Middle frontal gyrus (tissue), 1 donor: ENCODE data around the gene RBM33.

Experiments used
- DNase-seq: peaks from one replicate; pipeline ENCODE4 v3.0.0-alpha.2; 2015; ENCODE audit warnings: low spot score; ENCODE audit errors: extremely low spot score

RBM33 gene

GRCh38 chr7:155766386-155766785 lies 121.9 kb downstream of the RBM33 start:
- no peak for DNase-seq

DNA sequence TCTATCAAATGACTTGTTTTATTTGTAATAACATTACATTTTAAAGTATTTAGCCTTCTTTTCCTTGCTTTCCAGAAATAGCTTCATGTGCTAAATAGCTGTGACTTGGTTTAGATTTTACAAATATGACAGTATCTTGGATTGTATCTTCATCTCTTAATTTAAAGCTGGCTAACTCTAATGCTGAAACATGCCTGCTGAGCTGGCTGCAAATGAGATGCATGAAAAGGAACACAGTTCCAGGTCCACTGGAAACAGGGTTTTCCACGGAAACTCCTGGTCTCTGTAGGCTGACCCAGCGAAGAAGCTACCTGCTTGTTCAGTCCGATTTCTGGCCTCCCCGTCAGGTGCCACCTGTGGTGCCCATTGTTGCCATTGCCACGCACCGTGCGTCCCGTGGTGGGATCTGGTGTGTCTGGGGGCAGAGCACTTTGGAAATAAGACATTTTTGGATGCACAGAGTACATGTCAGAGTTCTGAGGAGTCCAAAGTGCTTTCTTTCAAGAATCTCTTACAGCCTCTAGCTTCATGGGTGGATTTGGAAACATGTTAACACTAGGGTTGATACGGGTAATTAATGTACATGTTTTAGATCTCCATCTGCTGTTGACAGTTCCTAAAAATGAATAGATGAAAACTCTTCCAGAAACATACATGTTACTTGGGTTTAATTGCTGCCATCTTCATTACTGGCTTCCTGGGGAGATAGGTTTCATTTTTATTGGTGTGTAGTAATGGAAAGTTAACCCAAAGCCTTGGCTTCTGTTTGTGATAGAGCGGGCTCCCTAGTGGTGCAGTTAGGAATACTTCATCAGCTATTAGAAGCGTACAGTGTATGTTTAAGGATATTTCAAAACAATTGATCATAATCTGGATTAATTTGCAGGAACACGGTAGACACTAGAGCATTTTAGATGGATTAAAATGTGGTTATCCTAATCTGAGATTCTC lies 122.8 kb downstream of the RBM33 start:
- DNase-seq, result no peak

DNA sequence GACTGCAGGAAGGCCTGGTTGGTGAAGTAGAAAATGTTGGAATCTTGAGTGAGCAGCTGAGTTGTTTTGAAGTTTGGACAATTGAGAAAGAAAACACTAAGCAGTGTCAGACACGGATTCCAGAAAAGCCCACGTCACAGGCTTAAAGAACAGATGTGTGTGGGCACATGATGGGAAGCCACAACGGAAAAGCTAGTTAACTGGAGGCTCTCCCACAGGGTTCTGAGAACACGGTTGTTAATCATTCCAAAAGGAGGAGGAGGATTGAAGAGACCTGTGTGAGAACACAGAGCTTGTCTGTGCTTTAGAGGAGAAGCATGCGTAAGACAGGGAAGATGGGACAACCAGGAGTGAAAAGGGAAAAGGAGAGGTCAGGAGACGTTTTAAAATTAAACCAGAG lies 125.2 kb downstream of the RBM33 start:
- DNase-seq, result peak; percentile 65

GRCh38 chr7:155770241-155770640 lies 125.8 kb downstream of the RBM33 start:
- no peak for DNase-seq

DNA sequence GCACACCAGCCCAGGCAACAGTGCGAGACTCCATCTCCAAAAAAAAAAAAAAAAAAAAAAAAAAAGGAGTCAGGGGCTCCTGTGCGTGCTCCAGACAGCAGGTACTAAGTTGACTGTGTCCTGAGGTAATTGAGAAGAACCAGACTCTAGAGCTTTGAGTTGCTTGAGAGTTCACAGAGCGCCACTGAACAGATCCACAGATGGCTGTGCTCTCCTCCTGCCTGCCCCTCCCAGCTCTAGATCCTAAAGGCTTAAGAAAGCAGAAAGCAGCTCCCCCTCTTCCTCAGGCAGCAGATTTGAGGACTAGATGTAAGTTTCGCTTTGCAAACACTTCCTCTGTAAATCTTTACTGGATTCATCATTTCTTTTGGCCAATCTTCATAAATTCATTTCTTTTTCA lies 129.1 kb downstream of the RBM33 start:
- DNase-seq, result no peak

DNA sequence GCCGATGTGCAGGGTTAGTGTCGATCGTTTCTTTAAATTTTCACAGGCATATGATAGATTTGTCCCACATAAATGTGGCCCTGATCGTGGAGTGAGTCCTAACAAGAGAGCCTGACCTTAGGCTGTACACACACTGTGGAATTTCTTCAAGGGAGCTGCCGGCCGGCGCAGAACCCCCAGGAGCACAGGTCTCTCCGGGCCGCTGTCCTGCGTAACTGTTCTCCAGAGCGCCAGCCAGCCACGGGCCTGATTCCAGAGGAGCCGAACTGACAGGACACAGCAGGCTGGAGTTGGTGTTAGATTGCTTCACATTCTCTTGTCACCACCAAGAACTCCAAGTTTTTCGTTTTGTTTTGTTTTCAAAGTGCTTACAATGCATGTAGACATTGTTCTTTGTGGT lies 130.5 kb downstream of the RBM33 start:
- DNase-seq, result no peak

DNA sequence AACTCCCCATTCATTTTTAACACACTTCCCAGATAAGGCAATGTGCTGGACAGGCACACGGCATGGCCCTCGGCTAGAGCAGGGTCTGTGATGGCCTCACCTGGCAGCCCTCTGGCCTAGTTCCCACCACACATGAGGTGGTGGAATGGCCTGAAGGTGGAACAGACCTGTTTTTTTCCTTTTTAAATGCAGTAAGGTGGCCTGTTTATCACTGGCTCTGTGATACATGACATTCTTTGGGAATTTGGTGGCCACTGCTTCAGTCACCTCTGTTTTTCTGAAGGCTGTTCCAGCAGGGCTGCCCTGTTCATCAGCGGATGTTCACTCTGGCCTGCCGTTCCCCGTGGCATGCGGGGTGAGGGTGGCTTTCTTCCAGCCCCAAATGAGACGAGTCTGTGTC lies 131.2 kb downstream of the RBM33 start:
- DNase-seq, result no peak

- DNase-seq, result no peak
Observed at GRCh38 chr7:155776606-155777005, 132.1 kb downstream of the RBM33 start.

DNA sequence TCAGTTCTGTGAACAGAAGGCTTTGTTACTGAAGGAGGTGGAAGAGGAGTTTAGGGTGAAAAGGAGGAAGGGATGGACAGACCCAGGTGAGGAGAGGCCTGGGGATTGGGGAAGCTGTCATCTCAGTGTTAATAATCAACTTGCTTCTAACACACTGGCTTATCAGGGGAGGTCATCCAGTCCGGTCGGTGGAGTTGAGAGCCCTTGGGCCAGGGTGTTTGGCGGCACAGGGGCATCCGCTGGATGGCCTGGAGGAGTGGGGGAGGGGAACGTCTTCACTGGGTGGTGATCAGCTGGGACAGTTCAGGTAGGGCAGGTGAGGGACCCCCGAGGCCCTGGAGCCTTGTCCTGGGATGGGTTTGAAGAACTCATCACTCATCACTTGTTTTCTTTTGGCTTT lies 133.9 kb downstream of the RBM33 start:
- no peak for DNase-seq

- no peak for DNase-seq
Observed at GRCh38 chr7:155780884-155781283, 136.4 kb downstream of the RBM33 start.

GRCh38 chr7:155781433-155781832 lies 137.0 kb downstream of the RBM33 start:
- no peak for DNase-seq

- no peak for DNase-seq
Observed at GRCh38 chr7:155782466-155782865, 138.0 kb downstream of the RBM33 start.

DNA sequence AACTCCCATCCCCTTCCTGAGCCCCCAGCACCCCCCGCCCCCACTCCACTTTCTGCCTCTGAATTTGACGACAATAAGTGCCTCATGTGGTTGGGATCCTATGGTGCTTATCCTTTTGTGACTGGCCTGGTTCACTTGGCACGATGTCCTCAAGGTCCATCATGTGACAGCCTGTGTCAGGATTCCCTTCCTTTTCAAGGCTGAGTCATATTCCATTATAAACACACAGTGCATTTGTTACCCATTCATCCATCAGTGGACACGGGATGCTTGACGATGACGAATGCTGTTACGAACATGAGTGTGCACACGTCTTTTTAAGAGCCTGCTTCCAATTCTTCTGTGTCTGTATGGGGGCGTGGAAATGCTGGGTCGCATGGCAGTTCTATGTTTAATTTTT lies 141.1 kb downstream of the RBM33 start:
- DNase-seq, result no peak

- DNase-seq, result no peak
Observed at GRCh38 chr7:155786491-155786890, 142.0 kb downstream of the RBM33 start.

- no peak for DNase-seq
Observed at GRCh38 chr7:155787171-155787851, 142.8 kb downstream of the RBM33 start.

DNA sequence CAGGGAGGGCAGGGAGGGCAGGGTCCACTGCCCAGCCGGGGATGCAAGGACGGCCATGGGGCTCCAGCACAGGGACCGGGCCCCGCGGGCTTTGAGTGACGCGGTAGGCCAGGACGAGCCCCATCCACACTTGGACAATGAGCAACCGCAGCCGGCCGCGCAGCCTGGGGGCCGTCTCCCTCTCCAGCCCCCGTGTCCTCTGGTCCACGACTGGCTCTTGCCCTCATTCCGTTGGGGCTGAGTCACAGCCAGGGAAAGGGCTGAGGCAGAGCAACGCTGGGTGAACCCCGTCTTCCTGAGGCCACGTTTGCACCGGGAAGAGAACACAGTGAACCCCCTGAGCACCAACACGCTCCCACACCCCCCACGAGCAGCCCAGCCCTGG lies 144.1 kb downstream of the RBM33 start:
- DNase-seq, result no peak

GRCh38 chr7:155789001-155789725 lies 144.7 kb downstream of the RBM33 start:
- no peak for DNase-seq

DNA sequence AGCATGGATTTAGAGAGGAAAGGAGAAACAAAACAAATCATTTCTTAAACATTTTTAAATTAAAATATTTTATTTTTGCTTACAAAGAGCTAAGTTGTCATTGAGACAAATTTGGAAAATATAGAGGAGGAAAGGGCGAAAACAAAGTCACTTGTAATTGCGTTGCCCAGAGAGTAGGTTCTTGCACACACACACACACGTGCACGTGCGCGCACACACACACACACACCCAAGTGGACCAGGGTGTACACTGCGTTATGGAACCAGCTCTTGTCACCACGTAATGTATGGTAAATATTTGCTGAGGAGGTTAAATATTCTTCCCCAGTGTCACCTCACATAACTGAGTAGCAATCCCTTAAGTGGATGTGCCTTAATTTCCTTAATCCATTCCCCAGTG lies 146.2 kb downstream of the RBM33 start:
- DNase-seq, result no peak

DNA sequence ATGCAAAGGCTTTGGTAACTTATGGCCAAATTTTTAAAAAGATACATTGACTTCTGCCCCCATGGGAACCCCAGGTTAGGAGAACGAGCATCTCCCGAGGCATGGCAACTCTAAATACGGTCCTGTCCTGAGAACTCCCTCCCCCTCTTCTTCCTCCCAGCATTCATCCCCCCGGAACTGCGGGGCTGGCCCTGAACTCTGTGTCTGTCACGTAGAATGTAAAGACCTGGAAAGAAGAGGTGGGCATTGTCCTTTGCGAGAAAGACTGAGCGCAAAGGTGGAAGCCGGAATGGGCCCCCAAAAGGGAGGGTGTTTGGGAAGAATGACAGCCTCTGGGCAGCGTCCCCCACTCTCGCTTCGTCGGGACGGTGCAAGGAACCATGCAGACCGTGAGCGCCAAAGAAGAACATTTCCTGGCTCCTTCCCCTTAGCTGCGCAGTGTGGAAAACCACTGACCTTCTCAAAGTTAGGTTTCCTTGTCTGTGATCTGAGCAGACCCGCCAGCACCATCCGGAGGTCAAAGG lies 146.8 kb downstream of the RBM33 start:
- DNase-seq, result no peak

DNA sequence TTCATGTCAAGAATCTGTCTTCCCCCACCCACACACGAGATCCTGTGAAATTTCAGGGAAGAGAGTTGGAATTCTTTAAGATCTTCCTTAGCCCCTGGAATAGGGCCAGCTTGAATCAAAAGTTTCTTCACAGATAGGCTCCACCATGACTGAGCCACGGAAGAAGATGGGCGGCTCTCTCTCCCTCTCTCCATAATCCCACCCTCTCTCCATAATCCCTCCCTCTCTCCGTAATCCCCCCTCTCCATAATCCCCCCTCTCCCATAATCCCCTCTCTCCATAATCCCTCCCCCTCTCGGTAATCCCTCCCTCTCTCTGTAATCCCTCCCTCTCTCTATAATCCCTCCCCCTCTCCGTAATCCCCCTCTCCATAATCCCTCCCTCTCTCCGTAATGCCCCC lies 147.4 kb downstream of the RBM33 start:
- DNase-seq, result no peak

DNA sequence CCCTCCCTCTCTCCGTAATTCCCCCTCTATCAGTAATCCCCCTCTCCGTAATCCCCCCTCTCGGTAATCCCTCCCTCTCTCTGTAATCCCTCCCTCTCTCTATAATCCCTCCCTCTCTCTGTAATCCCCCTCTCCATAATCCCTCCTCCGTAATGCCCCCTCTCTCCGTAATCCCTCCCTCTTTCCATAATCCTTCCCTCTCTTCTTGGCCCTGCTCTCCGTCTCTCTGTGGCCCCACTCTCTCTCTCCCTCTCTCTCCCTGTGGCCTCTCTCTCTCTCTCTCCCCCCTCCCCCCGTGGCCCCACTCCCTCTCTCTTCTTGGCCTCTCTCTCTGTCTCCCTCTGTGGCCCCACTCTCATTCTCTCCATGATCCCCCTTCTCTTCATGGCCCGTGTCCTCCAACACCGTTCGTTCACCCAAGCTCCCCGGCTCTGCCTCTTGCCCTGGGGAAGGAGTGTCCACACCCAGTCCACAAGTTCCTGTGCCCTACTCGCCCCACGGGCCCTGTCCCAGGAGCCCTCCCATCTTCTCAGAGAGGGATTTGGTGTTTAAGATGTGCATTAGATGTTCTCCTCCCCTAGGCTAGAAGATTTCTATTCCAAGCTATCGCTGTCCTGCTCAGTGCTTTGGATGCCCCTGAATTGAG lies 148.0 kb downstream of the RBM33 start:
- DNase-seq, result no peak
